OCI-LY7 (cell line): ENCODE data around the gene GJC2. TPM values are rescaled to one million over a fixed set of nuclear protein-coding genes. Genes with fewer than 3 reads are reported as not detected.

Experiments
- BruUV-seq: library from RNA; stranded (reverse); fragments of 400-500 nt; replicated peaks from 2 replicates; lab custom pipeline; 2021; lab: Mats Ljungman, UMichigan
- CTCF ChIA-PET: fragments of 300-600 bp; sonication (Branson Sonifier 250); formaldehyde crosslinking; loops from one replicate; lab custom pipeline; 2022; ENCODE audit warnings: antibody characterized with exemption; ENCODE audit not compliant: unreplicated experiment; lab: Charles Lee
- POLR2A ChIA-PET: fragments of 300-600 bp; sonication (Branson Sonifier 250); formaldehyde crosslinking; loops from one replicate; lab custom pipeline; 2022; ENCODE audit warnings: antibody characterized with exemption; lab: Charles Lee
- DNase-seq: peaks from one replicate; pipeline ENCODE4 v3.0.0-alpha.2; 2015; ENCODE audit warnings: low spot score
- H2AFZ ChIP-seq: fragments of 200-600 bp; sonication (generic), shearing (Covaris generic); 2 replicates; pipeline ENCODE4 v1.6.1; 2014; ENCODE audit warnings: mild to moderate bottlenecking, antibody characterized with exemption, low read length, moderate library complexity
- H3K27ac ChIP-seq: fragments of 200-600 bp; sonication (generic); 2 replicates; pipeline ENCODE4 v1.5.1; 2014; ENCODE audit warnings: mixed run types, low read depth, mild to moderate bottlenecking, moderate library complexity, low read length, inconsistent platforms; ENCODE audit not compliant: poor library complexity, severe bottlenecking
- H3K36me3 ChIP-seq: fragments of 200-600 bp; sonication (generic); 2 replicates; pipeline ENCODE4 v1.6.1; 2014; ENCODE audit warnings: mild to moderate bottlenecking, antibody characterized with exemption, low read length, moderate library complexity, mixed read lengths; ENCODE audit not compliant: insufficient read depth
- H3K4me1 ChIP-seq: fragments of 200-600 bp; sonication (generic); 2 replicates; pipeline ENCODE4 v1.5.1; 2014; ENCODE audit warnings: mild to moderate bottlenecking, low read length; ENCODE audit not compliant: insufficient read depth, poor library complexity, severe bottlenecking
- H3K4me2 ChIP-seq: fragments of 200-600 bp; sonication (generic); 2 replicates; pipeline ENCODE4 v1.6.1; 2014; ENCODE audit warnings: mild to moderate bottlenecking, low read length
- H3K4me3 ChIP-seq: fragments of 200-600 bp; sonication (generic); 2 replicates; pipeline ENCODE4 v1.5.1; 2014; ENCODE audit warnings: mild to moderate bottlenecking, low read depth, low read length; ENCODE audit not compliant: poor library complexity, severe bottlenecking
- H3K79me2 ChIP-seq: fragments of 200-600 bp; sonication (generic); 2 replicates; pipeline ENCODE4 v1.6.1; 2016; ENCODE audit warnings: low read depth, mild to moderate bottlenecking, low read length, moderate library complexity, mixed read lengths; ENCODE audit not compliant: insufficient read depth
- H3K9me2 ChIP-seq: fragments of 200-600 bp; sonication (generic); 2 replicates; pipeline ENCODE4 v1.6.1; 2016; ENCODE audit warnings: mild to moderate bottlenecking, low read length, mixed read lengths; ENCODE audit not compliant: insufficient read depth
- H3K9me3 ChIP-seq: fragments of 200-600 bp; sonication (generic); 2 replicates; pipeline ENCODE4 v1.6.1; 2014; ENCODE audit warnings: mild to moderate bottlenecking, mixed run types, low read length, mixed read lengths
- H4K20me1 ChIP-seq: fragments of 200-600 bp; sonication (generic); 2 replicates; pipeline ENCODE4 v1.6.1; 2014; ENCODE audit warnings: mild to moderate bottlenecking, antibody characterized with exemption, low read length, moderate library complexity, mixed read lengths; ENCODE audit not compliant: insufficient read depth
- CTCF ChIP-seq: fragments of 200-600 bp; sonication (generic); conservative IDR thresholded peaks from 2 replicates; pipeline ENCODE4 v1.5.1; 2014; ENCODE audit warnings: mild to moderate bottlenecking, antibody characterized with exemption, low read length, moderate library complexity, mixed read lengths
- EZH2phosphoT487 ChIP-seq: fragments of 200-600 bp; sonication (generic); IDR thresholded peaks from 2 replicates; pipeline ENCODE4 v1.6.1; 2018; ENCODE audit warnings: low read depth, borderline replicate concordance, mild to moderate bottlenecking, mixed run types, antibody characterized with exemption, low read length, moderate library complexity, mixed read lengths
- intact Hi-C: fragments of 100-400 bp; cut with micrococcal nuclease; formaldehyde crosslinking; loops from one replicate; pipeline ENCODE4 v1.10.0; 2022; ENCODE audit not compliant: unreplicated experiment
- total RNA-seq, 2 experiments: library from RNA; depleted of rRNA in 1 of 2; stranded (reverse); fragments of >200 nt in 1 of 2; shearing (Covaris generic) in 1 of 2; gene quantifications; 2 replicates each; pipeline ENCODE4 v1.2.3, GENCODE V29; 2014 to 2022

The GJC2 gene
- total RNA-seq, 2 experiments from 2014 or later = 0.22 to 0.80 TPM

- DNase-seq = peak; percentile 50
- no peak overlapping the region for H3K4me2 ChIP-seq
- no peaks in the 10 kb centered on the region for H4K20me1 ChIP-seq
- H3K4me1 ChIP-seq = no peaks in the 10 kb centered on the region
- no peak overlapping the region for H2AFZ ChIP-seq
- CTCF ChIA-PET = no interaction called here
- H3K9me2 ChIP-seq = no peaks in the 10 kb centered on the region
- no peaks in the 10 kb centered on the region for H3K9me3 ChIP-seq
- H3K27ac ChIP-seq = no peak overlapping the region
- H3K79me2 ChIP-seq = no peaks in the 10 kb centered on the region
- H3K36me3 ChIP-seq = peaks cover 9% of the 10 kb centered on the region; the same call in 1 of the 2 replicates
- TF ChIP-seq EZH2phosphoT487 (no peak), CTCF (no peak)
- intact Hi-C loops = no loop called here
- H3K4me3 ChIP-seq = no peak overlapping the region
- POLR2A ChIA-PET = interaction anchor here (0.9 kb wide), 1 partner anchor 37 kb away, joined by 5 read pairs; no protein-coding TSS in a partner anchor
- BruUV-seq = no TSS peak
Observed at GRCh38 chr1:228174482-228175315, 25.0 kb downstream of the GJC2 start.

GRCh38 chr1:228175316-228176023 is 25.7 kb downstream of the GJC2 start:
- POLR2A ChIA-PET = interaction anchor here (0.9 kb wide), 1 partner anchor 38 kb away, joined by 5 read pairs; no protein-coding TSS in a partner anchor
- intact Hi-C loops = no loop called here

More at GRCh38 chr1:228175316-228176023, 25.7 kb downstream of the GJC2 start:
- no peak for DNase-seq
- no TSS peak for BruUV-seq
- H2AFZ ChIP-seq = no peak overlapping the region
- H3K36me3 ChIP-seq = peaks cover 9% of the 10 kb centered on the region; the same call in 1 of the 2 replicates
- no peaks in the 10 kb centered on the region for H3K9me2 ChIP-seq
- no peak overlapping the region for H3K4me2 ChIP-seq
- CTCF ChIA-PET = no interaction called here
- no peaks in the 10 kb centered on the region for H3K79me2 ChIP-seq
- H3K9me3 ChIP-seq = no peaks in the 10 kb centered on the region
- no peaks in the 10 kb centered on the region for H3K4me1 ChIP-seq
- TF ChIP-seq EZH2phosphoT487 (no peak), CTCF (no peak)
- H3K4me3 ChIP-seq = no peak overlapping the region
- no peaks in the 10 kb centered on the region for H4K20me1 ChIP-seq
- no peak overlapping the region for H3K27ac ChIP-seq
